Ramos (cell line): ENCODE results near the gene COPG2.
"Not testable (repeated sequence)": the region's sequence is repeated elsewhere in the genome, so short reads cannot be mapped to it uniquely, and the experiment has no call there.

Experiments
- in situ Hi-C: fragments of 300-500 bp; cut with MboI; formaldehyde crosslinking; loops from one replicate; pipeline ENCODE4 v1.14.3; 2022; ENCODE audit warnings: low sequenced_read_pairs; ENCODE audit not compliant: unreplicated experiment

COPG2 gene

GRCh38 chr7:130575110-130575509 is 93.4 kb downstream of the COPG2 start:
- in situ Hi-C loops, result not testable (repeated sequence)

DNA sequence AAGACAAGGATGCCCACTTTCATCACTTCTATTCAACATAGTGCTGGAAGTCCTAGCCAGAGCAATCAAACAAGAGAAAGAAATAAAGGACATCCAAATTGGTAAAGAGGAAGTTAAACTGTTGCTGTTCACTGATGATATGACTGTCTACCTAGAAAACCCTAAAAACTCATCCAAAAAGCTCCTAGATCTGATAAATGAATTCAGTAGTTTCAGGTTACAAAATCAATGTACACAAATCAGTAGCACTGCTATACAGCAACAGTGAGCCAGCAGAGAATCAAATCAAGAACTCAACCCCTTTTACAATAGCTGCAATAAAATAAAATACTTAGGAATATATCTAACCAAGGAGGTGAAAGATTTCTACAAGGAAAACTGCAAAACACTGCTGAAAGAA is 98.4 kb downstream of the COPG2 start:
- in situ Hi-C loops, result not testable (repeated sequence)

- in situ Hi-C loops, result no loop called here
These were observed 101.7 kb downstream of the COPG2 start for GRCh38 chr7:130566898-130567280.

GRCh38 chr7:130566168-130566897 is 102.2 kb downstream of the COPG2 start:
- in situ Hi-C loops, result no loop called here

DNA sequence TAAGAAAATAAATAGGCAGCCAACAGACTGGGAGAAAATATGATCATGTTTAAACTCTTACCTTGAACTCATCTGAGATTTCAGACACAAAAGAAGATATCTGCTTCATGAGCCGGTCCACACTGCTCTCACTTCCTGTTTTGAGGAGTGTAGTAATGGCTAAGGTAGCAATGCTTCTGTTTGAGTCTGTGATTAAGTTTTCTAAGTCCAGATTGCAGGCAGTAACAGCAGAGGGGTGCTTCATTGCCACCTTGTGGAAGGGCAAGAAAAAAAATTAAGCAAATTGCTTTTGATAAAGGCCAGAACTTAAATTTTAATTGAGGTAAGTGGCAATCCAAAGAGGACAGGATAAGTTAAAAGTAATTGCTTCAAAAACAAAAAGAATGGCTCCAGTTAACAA is 107.6 kb downstream of the COPG2 start:
- in situ Hi-C loops, result no loop called here

DNA sequence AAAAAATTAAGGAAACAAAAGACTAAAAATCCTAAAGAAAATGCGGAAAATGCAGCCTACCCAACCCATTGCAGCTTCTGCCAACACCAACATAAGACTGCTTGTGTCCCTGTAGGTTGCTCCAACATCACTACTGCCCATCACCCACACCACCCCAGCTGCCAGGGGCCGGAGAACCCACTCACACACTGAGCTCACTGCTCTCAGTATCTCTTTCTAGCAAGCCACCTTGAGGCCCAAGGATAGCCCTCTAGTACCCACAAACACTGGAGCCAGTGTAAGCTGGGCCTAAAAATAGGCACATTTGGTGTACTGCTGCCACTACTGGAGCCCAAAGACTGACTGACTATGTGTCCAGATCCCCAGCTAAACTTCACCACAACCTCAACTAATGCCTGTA is 109.4 kb downstream of the COPG2 start:
- in situ Hi-C loops, result no loop called here

- in situ Hi-C loops, result no loop called here
These were observed 114.1 kb downstream of the COPG2 start for GRCh38 chr7:130554481-130554880.

- in situ Hi-C loops, result no loop called here
These were observed 115.0 kb downstream of the COPG2 start for GRCh38 chr7:130553398-130554029.

DNA sequence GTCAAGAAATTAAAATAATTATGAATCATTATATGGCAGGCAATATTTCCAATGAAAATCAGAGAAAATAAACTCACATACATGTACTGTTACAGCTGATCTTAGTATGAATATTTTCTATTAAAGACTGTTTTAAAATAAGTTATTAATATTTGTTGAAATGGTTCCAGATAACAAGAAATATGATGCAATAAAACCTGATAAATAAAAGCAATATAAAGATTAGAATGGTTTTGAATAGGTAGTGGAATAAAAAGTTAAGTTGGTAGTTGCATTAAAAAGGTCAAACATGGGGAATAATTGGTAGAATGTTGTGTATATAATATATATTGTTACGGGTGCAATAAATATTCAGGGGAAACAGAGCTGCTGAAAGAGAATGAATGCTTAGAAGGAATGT is 124.2 kb downstream of the COPG2 start:
- in situ Hi-C loops, result no loop called here

DNA sequence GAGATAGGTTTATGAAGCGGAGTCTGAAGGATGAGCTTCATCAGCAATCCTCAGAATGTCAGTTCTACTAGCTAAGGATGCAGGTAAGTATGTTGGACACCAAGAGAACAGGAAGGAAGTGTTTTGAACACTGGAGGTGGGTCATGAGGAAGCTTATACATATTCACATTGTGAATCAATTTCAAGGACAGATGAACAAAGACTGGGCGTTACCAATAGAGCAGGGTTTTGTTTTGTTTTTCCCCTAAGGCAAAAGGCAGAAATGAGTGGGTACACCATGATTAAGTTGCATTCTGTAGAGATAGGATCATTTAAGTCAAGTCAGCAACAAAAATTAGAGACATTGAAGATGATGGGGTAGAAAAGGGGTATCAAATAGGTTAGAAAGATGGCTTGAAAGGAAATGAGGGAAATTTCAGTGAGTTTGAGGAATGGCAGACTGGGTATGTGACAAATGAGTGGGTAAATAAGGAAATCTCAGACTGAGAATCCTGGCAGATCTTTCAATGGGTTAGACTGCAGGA is 125.0 kb downstream of the COPG2 start:
- in situ Hi-C loops, result no loop called here

DNA sequence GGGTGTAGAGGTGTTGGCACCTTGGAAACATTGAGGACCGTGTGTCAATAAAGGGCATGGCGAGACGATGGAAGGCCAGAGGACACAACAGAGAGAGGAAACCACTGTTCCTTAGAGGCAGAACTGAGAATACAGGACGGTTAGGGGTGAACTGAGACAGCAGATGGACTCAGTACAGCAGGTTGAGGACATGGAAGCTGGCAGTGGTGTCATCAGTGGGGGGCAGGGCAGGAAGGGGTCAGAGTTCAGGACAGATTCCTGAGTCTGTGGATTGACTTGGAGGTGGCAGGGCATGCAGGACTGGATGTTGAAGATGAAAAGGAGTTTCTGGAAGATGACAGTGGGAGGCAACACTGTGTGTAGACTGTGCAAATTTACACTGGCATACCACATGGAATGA is 126.3 kb downstream of the COPG2 start:
- in situ Hi-C loops, result not testable (repeated sequence)

- in situ Hi-C loops, result not testable (repeated sequence)
These were observed 127.3 kb downstream of the COPG2 start for GRCh38 chr7:130541287-130541686.

- in situ Hi-C loops, result not testable (repeated sequence)
These were observed 130.7 kb downstream of the COPG2 start for GRCh38 chr7:130537894-130538293.

DNA sequence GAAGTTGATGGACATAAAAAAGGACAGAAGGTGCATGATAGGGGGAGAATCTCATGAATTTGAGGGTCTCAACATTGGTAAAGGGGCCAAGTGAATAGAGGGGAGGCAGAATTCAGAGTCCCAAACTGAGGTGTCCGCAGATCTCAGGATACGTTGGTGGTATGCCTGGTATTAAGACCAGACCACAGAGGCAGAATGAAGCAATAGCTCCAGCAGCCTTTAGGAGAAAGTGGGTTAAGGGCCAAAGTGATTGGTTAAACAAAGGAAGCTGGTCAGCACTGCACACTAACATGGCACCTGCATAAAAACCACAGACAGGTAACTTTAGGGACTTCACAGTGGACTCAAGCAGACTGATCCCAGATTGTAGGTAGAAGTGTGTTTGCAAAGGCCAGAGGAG is 139.1 kb downstream of the COPG2 start:
- in situ Hi-C loops, result no loop called here

DNA sequence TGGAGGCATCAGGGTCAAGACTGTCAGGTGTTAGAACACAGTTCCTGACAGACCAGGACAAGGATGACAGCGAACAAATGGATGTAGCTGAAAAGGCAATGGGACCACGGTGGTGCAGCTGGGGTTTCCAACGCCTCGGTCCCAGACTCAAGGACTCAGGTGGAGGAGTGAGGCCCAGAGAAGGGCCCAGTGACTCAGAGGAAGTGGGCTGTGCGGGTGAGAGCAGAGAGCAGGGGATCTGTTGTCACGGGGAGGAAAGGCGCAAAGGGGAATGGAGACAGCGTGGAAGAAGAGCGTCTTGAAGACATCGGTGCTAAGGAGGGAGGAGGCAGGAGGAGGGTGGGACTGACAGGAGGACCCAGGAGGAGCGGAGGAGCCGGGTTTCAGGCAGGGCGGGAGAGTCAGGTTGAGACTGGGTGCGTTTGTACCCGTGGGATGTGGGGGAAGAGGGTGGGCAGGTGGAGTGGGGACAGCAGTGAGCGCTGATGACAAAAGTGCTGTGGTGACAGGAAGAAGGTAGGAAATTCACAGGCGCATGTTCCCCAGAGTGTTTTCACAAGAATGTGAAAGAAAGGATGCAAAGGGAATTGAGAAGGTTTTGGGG is 140.7 kb downstream of the COPG2 start:
- in situ Hi-C loops, result not testable (repeated sequence)

DNA sequence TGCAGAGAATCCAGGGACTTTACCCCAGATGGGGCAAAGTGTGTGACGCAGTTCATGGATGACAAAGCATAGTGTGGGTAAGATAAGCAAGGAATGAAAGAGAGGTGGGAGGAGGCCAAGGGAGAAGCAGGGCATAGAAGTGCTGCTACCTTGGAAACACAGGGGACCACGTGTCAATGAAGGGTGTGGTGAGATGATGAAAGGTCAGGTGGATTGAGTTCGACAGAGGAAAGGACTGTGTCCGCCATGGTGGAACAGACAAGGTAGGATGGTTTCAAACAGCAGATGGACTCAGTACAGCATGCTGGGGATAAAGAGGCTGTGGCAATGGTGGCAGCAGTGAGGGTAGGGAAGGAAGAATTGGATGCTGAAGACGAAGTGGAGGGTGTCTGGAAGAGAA is 143.9 kb downstream of the COPG2 start:
- in situ Hi-C loops, result no loop called here

GRCh38 chr7:130523519-130524125 is 144.9 kb downstream of the COPG2 start:
- in situ Hi-C loops, result not testable (repeated sequence)

DNA sequence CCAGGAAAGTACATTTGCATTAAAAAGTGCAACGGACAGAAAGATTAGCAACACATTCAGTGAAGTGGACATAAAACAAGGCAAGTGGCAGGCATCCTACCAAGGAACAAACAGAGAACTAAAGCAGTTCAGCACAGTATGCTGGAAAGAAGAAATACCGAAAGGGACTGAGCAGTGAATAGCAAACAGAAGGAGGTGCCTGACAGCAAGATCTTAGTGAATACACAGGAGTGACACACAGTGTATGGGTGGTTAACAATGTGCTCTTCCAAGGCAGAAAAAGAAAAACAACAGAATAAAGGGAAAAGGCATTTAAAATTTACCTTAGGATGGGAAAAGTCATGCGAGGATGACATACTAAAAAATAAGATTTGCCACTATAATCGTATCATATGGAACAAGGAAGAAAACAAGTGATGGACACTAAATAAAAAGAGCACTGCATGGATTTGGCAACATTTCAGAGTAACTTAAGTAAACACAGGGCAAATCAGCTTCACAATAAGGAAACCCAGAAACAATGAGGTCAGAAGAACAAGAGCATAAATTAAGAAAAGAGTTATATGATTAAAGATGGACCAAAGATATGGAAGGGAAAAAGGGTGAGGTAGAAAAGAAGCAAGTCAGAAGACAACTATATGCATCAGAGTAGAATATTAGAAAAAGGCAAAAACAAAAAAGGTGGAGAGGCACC is 147.1 kb downstream of the COPG2 start:
- in situ Hi-C loops, result no loop called here

DNA sequence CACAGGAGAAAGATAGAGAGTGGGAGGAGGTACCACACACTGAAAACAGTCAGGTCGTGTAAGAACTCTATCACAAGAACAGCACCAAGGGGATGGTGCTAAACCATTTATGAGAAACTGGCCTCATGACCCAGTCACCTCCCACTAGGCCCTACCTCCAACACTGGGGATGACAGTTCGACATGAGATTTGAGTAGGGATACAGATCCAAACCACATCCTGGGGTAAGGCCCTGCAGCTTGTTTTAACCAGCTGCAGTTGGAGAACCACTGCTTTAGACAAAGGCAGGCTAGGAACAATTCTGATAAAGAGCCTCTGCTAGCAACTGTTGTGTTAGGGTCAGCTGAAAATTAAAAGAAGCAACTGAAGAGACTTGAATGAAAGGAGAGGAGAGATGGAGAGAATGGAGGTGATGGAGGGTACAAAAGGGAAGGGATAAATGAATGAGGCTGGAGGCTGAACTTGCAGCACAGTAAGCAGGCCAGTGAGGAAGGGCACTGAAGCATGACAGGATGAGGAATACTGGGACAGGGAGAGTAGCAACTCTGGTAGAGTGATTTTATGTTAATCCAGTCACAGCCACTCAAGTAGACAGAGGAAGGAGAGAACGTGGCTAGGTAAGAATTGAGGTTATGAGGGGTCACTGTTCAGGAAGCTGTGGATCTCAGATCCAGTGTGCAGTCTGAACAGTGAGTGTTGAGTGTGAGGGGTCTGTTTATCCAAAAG is 153.1 kb downstream of the COPG2 start:
- in situ Hi-C loops, result no loop called here

DNA sequence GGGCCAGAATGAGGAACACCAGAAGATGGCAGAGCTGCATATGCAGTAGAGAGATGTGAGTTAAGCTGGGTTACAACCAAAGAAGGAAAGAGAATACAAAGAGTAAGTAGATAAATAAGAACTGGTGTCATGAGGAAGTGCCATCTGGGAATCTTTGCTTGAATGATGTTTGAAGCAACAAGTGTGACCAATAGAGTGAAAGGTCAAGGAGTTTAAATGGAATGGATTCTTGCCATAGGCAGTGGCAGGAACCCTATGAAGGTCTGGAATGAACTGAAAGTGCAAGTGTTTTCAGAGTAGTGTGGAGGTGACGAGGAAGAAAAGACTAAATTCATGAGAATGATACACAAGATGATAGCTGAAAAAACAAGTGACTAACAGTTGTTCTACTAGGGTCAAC is 155.1 kb downstream of the COPG2 start:
- in situ Hi-C loops, result no loop called here
